Measurements from ENCODE around the gene GPR183.

The GPR183 gene

GRCh38 chr13:99307247-99307646, at the start of gene GPR183:
Gene GPR183, minus strand, starts transcription at chr13:99307399. Its CDS starts 11,254 bp downstream, at chr13:99296145.
- no peak within 1 kb of the TSS for H3K4me3 ChIP-seq (ENCODE audit: low read length)

GRCh38 chr13:99356262-99357091, 49.3 kb upstream of the GPR183 start:
- Histone ChIP-seq H2AFZ (ENCODE audit: low read depth, low read length) (no peak overlapping the region), H3K4me3 (ENCODE audit: low read length) (no peak overlapping the region), H3K4me1 (ENCODE audit: insufficient read depth, low read length) (peaks cover 26% of the 10 kb centered on the region), H3K9me3 (ENCODE audit: low read length) (no peaks in the 10 kb centered on the region), H3K36me3 (ENCODE audit: insufficient read depth, low read length) (peaks cover 18% of the 10 kb centered on the region), H3K27me3 (ENCODE audit: insufficient read depth, low read length) (no peaks in the 10 kb centered on the region)

More at GRCh38 chr13:99307247-99307646, at the start of gene GPR183:
- peaks cover 13% of the 10 kb centered on the region for H3K4me1 ChIP-seq (ENCODE audit: insufficient read depth, low read length)
- H2AFZ ChIP-seq (ENCODE audit: low read depth, low read length) = no peak within 1 kb of the TSS
- no peaks in the 10 kb centered on the region for H3K9me3 ChIP-seq (ENCODE audit: low read length)
- no peaks in the 10 kb centered on the region for H3K27me3 ChIP-seq (ENCODE audit: insufficient read depth, low read length)
- no peaks in the 10 kb centered on the region for H3K36me3 ChIP-seq (ENCODE audit: insufficient read depth, low read length)

- Histone ChIP-seq H3K4me1 (ENCODE audit: insufficient read depth, low read length) (peaks cover 26% of the 10 kb centered on the region), H3K36me3 (ENCODE audit: insufficient read depth, low read length) (peaks cover 18% of the 10 kb centered on the region), H3K4me3 (ENCODE audit: low read length) (no peak overlapping the region), H2AFZ (ENCODE audit: low read depth, low read length) (no peak overlapping the region), H3K9me3 (ENCODE audit: low read length) (no peaks in the 10 kb centered on the region), H3K27me3 (ENCODE audit: insufficient read depth, low read length) (no peaks in the 10 kb centered on the region)
These were observed 48.7 kb upstream of the GPR183 start for GRCh38 chr13:99356012-99356261.

GRCh38 chr13:99355267-99356011, 48.2 kb upstream of the GPR183 start:
- H2AFZ ChIP-seq (ENCODE audit: low read depth, low read length) = no peak overlapping the region
- H3K4me1 ChIP-seq (ENCODE audit: insufficient read depth, low read length) = peaks cover 26% of the 10 kb centered on the region
- H3K9me3 ChIP-seq (ENCODE audit: low read length) = no peaks in the 10 kb centered on the region
- peaks cover 18% of the 10 kb centered on the region for H3K36me3 ChIP-seq (ENCODE audit: insufficient read depth, low read length)
- no peak overlapping the region for H3K4me3 ChIP-seq (ENCODE audit: low read length)
- no peaks in the 10 kb centered on the region for H3K27me3 ChIP-seq (ENCODE audit: insufficient read depth, low read length)

GRCh38 chr13:99354371-99354951, 47.3 kb upstream of the GPR183 start:
- Histone ChIP-seq H3K4me1 (ENCODE audit: insufficient read depth, low read length) (peaks cover 26% of the 10 kb centered on the region), H3K4me3 (ENCODE audit: low read length) (no peak overlapping the region), H2AFZ (ENCODE audit: low read depth, low read length) (no peak overlapping the region), H3K27me3 (ENCODE audit: insufficient read depth, low read length) (no peaks in the 10 kb centered on the region), H3K36me3 (ENCODE audit: insufficient read depth, low read length) (peaks cover 18% of the 10 kb centered on the region), H3K9me3 (ENCODE audit: low read length) (no peaks in the 10 kb centered on the region)

- H3K4me1 ChIP-seq (ENCODE audit: insufficient read depth, low read length) = peaks cover 26% of the 10 kb centered on the region
- H3K27me3 ChIP-seq (ENCODE audit: insufficient read depth, low read length) = no peaks in the 10 kb centered on the region
- H2AFZ ChIP-seq (ENCODE audit: low read depth, low read length) = no peak overlapping the region
- H3K9me3 ChIP-seq (ENCODE audit: low read length) = no peaks in the 10 kb centered on the region
- H3K36me3 ChIP-seq (ENCODE audit: insufficient read depth, low read length) = peaks cover 18% of the 10 kb centered on the region
- no peak overlapping the region for H3K4me3 ChIP-seq (ENCODE audit: low read length)
These were observed 46.6 kb upstream of the GPR183 start for GRCh38 chr13:99353836-99354235.

- H3K36me3 ChIP-seq (ENCODE audit: insufficient read depth, low read length) = peaks cover 19% of the 10 kb centered on the region
- no peak overlapping the region for H2AFZ ChIP-seq (ENCODE audit: low read depth, low read length)
- H3K4me1 ChIP-seq (ENCODE audit: insufficient read depth, low read length) = peaks cover 26% of the 10 kb centered on the region
- no peak overlapping the region for H3K4me3 ChIP-seq (ENCODE audit: low read length)
- no peaks in the 10 kb centered on the region for H3K27me3 ChIP-seq (ENCODE audit: insufficient read depth, low read length)
- H3K9me3 ChIP-seq (ENCODE audit: low read length) = no peaks in the 10 kb centered on the region
These were observed 46.0 kb upstream of the GPR183 start for GRCh38 chr13:99353246-99353600.

GRCh38 chr13:99352351-99353245, 45.4 kb upstream of the GPR183 start:
- no peak overlapping the region for H3K4me3 ChIP-seq (ENCODE audit: low read length)
- peaks cover 15% of the 10 kb centered on the region for H3K36me3 ChIP-seq (ENCODE audit: insufficient read depth, low read length)
- no peaks in the 10 kb centered on the region for H3K27me3 ChIP-seq (ENCODE audit: insufficient read depth, low read length)
- peaks cover 25% of the 10 kb centered on the region for H3K4me1 ChIP-seq (ENCODE audit: insufficient read depth, low read length)
- H2AFZ ChIP-seq (ENCODE audit: low read depth, low read length) = no peak overlapping the region
- H3K9me3 ChIP-seq (ENCODE audit: low read length) = no peaks in the 10 kb centered on the region

GRCh38 chr13:99351772-99352171, 44.6 kb upstream of the GPR183 start:
- peaks cover 17% of the 10 kb centered on the region for H3K4me1 ChIP-seq (ENCODE audit: insufficient read depth, low read length)
- H3K36me3 ChIP-seq (ENCODE audit: insufficient read depth, low read length) = peaks cover 13% of the 10 kb centered on the region
- no peak overlapping the region for H2AFZ ChIP-seq (ENCODE audit: low read depth, low read length)
- H3K4me3 ChIP-seq (ENCODE audit: low read length) = no peak overlapping the region
- no peaks in the 10 kb centered on the region for H3K27me3 ChIP-seq (ENCODE audit: insufficient read depth, low read length)
- H3K9me3 ChIP-seq (ENCODE audit: low read length) = no peaks in the 10 kb centered on the region

GRCh38 chr13:99350191-99350590, 43.0 kb upstream of the GPR183 start:
- Histone ChIP-seq H3K4me3 (ENCODE audit: low read length) (no peak overlapping the region), H3K9me3 (ENCODE audit: low read length) (no peaks in the 10 kb centered on the region), H3K27me3 (ENCODE audit: insufficient read depth, low read length) (no peaks in the 10 kb centered on the region), H3K4me1 (ENCODE audit: insufficient read depth, low read length) (peaks cover 1% of the 10 kb centered on the region), H2AFZ (ENCODE audit: low read depth, low read length) (no peak overlapping the region), H3K36me3 (ENCODE audit: insufficient read depth, low read length) (peaks cover 11% of the 10 kb centered on the region)

- Histone ChIP-seq H3K27me3 (ENCODE audit: insufficient read depth, low read length) (no peaks in the 10 kb centered on the region), H2AFZ (ENCODE audit: low read depth, low read length) (no peak overlapping the region), H3K36me3 (ENCODE audit: insufficient read depth, low read length) (peaks cover 23% of the 10 kb centered on the region), H3K4me3 (ENCODE audit: low read length) (no peak overlapping the region), H3K4me1 (ENCODE audit: insufficient read depth, low read length) (no peaks in the 10 kb centered on the region), H3K9me3 (ENCODE audit: low read length) (no peaks in the 10 kb centered on the region)
These were observed 40.8 kb upstream of the GPR183 start for GRCh38 chr13:99347911-99348451.

- Histone ChIP-seq H3K27me3 (ENCODE audit: insufficient read depth, low read length) (no peaks in the 10 kb centered on the region), H3K9me3 (ENCODE audit: low read length) (no peaks in the 10 kb centered on the region), H3K4me3 (ENCODE audit: low read length) (no peak overlapping the region), H2AFZ (ENCODE audit: low read depth, low read length) (no peak overlapping the region), H3K4me1 (ENCODE audit: insufficient read depth, low read length) (no peaks in the 10 kb centered on the region), H3K36me3 (ENCODE audit: insufficient read depth, low read length) (peaks cover 28% of the 10 kb centered on the region)
These were observed 40.2 kb upstream of the GPR183 start for GRCh38 chr13:99347335-99347878.

All from neuron (in vitro differentiated cells).